DND-41 (cell line): Measurements from ENCODE around the gene BMF.
"Not testable (repeated sequence)": the region's sequence is repeated elsewhere in the genome, so short reads cannot be mapped to it uniquely, and the experiment has no call there.

Experiments
- ATAC-seq: fragments of 200-7000 bp; cut with Tn5 transposase; 3 replicates; pipeline ENCODE4 v1.9.1; 2021; ENCODE audit warnings: low read depth; ENCODE audit not compliant: insufficient read depth
- DNase-seq: peaks from one replicate; pipeline ENCODE4 v3.0.0-alpha.2; 2020
- H2AFZ ChIP-seq: 2 replicates; pipeline ENCODE4 v1.6.0; 2012; ENCODE audit warnings: low read depth, low read length
- H3K27ac ChIP-seq: 2 replicates; pipeline ENCODE4 v1.5.1; 2012; ENCODE audit warnings: low read length, inconsistent platforms
- H3K27me3 ChIP-seq: fragments of 200-600 bp; sonication (generic); 2 replicates; pipeline ENCODE4 v1.6.0; 2012; ENCODE audit warnings: low read length, mild to moderate bottlenecking, inconsistent platforms; ENCODE audit not compliant: insufficient read depth, poor library complexity
- H3K36me3 ChIP-seq: 2 replicates; pipeline ENCODE4 v1.5.1; 2012; ENCODE audit warnings: low read length, inconsistent platforms; ENCODE audit not compliant: insufficient read depth
- H3K4me1 ChIP-seq: 2 replicates; pipeline ENCODE4 v1.5.1; 2012; ENCODE audit warnings: mild to moderate bottlenecking, low read length; ENCODE audit not compliant: insufficient read depth
- H3K4me2 ChIP-seq: 2 replicates; pipeline ENCODE4 v1.6.0; 2012; ENCODE audit warnings: mild to moderate bottlenecking, moderate library complexity, low read length, inconsistent platforms; ENCODE audit not compliant: insufficient read depth
- H3K4me3 ChIP-seq, 2 experiments: fragments of 200-600 bp in 1 of 2; shearing (Covaris generic) in 1 of 2; 2 replicates each; pipeline ENCODE4 v1.5.1; 2012 to 2016; ENCODE audit warnings: inconsistent platforms in 2 of 2, low read length in 2 of 2, mild to moderate bottlenecking in 2 of 2, low read depth in 1 of 2, moderate library complexity in 1 of 2
- H3K79me2 ChIP-seq: 2 replicates; pipeline ENCODE4 v1.6.0; 2012; ENCODE audit warnings: low read length, inconsistent platforms; ENCODE audit not compliant: insufficient read depth
- H3K9ac ChIP-seq: 2 replicates; pipeline ENCODE4 v1.6.0; 2012; ENCODE audit warnings: low read depth, mild to moderate bottlenecking, inconsistent platforms, low read length, moderate library complexity
- H3K9me3 ChIP-seq: 2 replicates; pipeline ENCODE4 v1.5.1; 2012; ENCODE audit warnings: low read length, moderate library complexity, mild to moderate bottlenecking, inconsistent platforms; ENCODE audit not compliant: insufficient read depth, severe bottlenecking
- H4K20me1 ChIP-seq: 2 replicates; pipeline ENCODE4 v1.6.0; 2012; ENCODE audit warnings: low read length; ENCODE audit not compliant: insufficient read depth
- EZH2 ChIP-seq: IDR thresholded peaks from 3 replicates; pipeline ENCODE4 v1.6.1; 2012; ENCODE audit warnings: borderline replicate concordance, low read depth, mild to moderate bottlenecking, moderate library complexity, low read length, inconsistent platforms; ENCODE audit not compliant: severe bottlenecking
- TF ChIP-seq, protein P1 (sequence below): IDR thresholded peaks from 2 replicates; pipeline ENCODE4 v1.5.1; 2012; ENCODE audit warnings: borderline replicate concordance, low read length, moderate library complexity, mild to moderate bottlenecking; ENCODE audit not compliant: poor library complexity, severe bottlenecking; ENCODE audit errors: extremely low read depth

BMF gene

DNA sequence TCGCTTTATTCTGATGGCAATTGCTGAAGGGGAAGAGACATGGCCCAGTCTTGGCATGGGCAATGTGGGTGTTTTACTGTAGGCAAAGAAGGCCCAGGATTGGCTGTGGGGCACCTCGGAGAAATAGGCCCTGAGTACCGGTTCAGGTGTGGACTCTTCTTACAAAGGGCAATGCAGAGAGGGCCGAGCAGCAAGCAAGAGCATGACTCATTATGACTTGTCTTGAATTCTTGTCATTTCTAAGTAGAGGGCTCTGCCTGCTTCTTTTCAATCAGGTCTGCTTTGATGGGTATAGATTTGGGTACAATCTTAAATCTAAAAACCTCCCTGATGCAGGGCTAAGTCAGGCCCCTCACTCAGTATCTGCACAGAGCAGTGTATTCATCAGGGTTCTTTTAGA lies 37.4 kb upstream of the BMF start:
- ATAC-seq (no peak), DNase-seq (no peak)
- TF ChIP-seq, protein P1, sequence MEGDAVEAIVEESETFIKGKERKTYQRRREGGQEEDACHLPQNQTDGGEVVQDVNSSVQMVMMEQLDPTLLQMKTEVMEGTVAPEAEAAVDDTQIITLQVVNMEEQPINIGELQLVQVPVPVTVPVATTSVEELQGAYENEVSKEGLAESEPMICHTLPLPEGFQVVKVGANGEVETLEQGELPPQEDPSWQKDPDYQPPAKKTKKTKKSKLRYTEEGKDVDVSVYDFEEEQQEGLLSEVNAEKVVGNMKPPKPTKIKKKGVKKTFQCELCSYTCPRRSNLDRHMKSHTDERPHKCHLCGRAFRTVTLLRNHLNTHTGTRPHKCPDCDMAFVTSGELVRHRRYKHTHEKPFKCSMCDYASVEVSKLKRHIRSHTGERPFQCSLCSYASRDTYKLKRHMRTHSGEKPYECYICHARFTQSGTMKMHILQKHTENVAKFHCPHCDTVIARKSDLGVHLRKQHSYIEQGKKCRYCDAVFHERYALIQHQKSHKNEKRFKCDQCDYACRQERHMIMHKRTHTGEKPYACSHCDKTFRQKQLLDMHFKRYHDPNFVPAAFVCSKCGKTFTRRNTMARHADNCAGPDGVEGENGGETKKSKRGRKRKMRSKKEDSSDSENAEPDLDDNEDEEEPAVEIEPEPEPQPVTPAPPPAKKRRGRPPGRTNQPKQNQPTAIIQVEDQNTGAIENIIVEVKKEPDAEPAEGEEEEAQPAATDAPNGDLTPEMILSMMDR: no peak
- no peak for TF ChIP-seq EZH2
- Histone ChIP-seq H4K20me1 (no peaks in the 10 kb centered on the region), H3K27me3 (no peaks in the 10 kb centered on the region), H3K4me3 (no peak overlapping the region), H3K4me2 (no peak overlapping the region), H3K36me3 (no peaks in the 10 kb centered on the region), H3K27ac (no peak overlapping the region), H3K9me3 (no peaks in the 10 kb centered on the region), H3K9ac (no peak overlapping the region), H2AFZ (no peak overlapping the region), H3K4me1 (no peaks in the 10 kb centered on the region), H3K79me2 (no peaks in the 10 kb centered on the region)

DNA sequence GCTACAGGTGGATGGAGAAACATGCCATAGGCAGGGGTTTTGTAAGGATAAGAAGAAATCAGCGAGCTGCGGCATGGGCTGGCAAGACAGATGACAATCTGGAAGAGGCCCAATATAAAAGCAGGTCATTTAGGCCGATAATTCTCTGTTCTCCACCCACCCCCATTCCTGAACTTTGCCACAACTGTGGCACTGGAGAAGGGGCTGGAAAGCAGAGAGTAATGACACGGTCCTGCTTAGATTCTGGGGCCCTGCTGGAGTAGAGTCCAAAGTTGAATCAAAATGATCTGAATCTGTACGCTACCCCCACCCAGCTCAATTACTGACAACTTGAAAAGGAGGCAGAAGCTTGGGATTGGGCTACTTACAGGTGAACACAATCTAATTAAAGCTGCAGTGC lies 33.7 kb upstream of the BMF start:
- Histone ChIP-seq H3K4me2 (no peak overlapping the region), H2AFZ (no peak overlapping the region)
- ATAC-seq: no peak

DNA sequence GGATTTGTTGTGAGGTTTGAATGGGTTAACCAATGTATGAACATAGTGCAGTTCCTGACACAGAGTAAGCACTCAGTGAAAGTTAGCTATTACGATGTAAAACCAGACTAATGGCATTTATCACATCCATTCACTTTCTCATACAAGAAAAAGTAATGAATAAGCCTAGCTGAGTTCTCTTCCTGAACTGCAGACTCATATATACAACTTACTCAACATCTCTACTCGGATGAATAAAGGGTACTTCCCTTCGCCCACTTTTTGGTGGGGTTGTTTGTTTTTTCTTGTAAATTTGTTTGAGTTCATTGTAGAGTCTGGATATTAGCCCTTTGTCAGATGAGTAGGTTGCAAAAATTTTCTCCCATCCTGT lies 29.5 kb upstream of the BMF start:
- not testable (repeated sequence) for H4K20me1 ChIP-seq, H3K4me3 ChIP-seq, H3K9me3 ChIP-seq, DNase-seq, H3K4me2 ChIP-seq, H3K27ac ChIP-seq, ATAC-seq, H2AFZ ChIP-seq, H3K79me2 ChIP-seq, H3K36me3 ChIP-seq, H3K4me1 ChIP-seq, H3K27me3 ChIP-seq, H3K9ac ChIP-seq

More for the DNA sequence above, 33.7 kb upstream of the BMF start:
- Histone ChIP-seq H3K27ac (no peak overlapping the region), H3K27me3 (no peaks in the 10 kb centered on the region), H3K4me3 (no peak overlapping the region), H3K9ac (no peak overlapping the region), H4K20me1 (no peaks in the 10 kb centered on the region), H3K9me3 (no peaks in the 10 kb centered on the region), H3K36me3 (no peaks in the 10 kb centered on the region), H3K79me2 (no peaks in the 10 kb centered on the region), H3K4me1 (no peaks in the 10 kb centered on the region)
- DNase-seq: no peak
- no peak for TF ChIP-seq EZH2
- TF ChIP-seq, protein P1: no peak

DNA sequence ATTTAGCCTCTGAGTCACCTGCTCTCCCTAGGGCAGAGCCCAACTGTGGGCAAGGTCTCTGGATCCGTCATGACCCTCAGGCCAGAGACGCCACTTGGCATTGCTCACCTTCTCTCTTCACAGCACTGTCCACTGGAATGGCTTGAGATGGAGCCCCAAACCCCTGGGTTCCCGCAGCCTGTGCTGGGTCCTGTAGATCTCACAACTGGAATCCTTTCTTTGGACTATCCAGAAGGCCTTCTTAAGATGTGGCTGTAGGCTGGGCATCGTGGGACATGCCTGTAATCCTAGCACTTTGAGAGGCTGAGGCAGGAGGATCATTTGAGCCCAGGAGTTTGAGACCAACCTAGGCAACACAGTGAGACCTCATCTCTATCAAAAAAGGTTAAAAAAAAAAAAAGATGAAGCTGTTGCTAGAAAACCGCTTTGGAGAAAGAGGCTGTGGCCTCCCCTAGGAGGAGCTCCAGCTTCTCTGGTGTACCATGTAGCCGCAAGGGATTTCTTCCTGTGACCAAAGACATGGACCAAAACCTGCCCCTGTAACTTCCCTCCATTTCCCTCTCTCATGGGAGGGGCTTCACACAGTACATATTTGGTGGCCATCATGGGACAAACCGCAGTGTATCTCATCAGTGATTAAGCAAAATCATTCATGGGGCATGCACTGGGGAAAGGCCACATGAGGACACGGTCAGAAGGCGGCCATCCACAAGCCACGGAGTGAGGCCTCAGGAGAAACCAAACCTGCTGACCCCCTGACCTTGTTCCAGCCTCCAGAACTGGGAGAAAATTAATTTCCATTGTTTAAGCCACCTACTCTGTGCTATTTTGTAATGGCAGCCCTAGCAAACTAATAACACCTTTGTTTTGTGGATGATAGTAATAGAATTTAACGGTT lies 28.9 kb upstream of the BMF start:
- H4K20me1 ChIP-seq: no peaks in the 10 kb centered on the region
- H3K27ac ChIP-seq: no peak overlapping the region
- H3K4me2 ChIP-seq: no peak overlapping the region
- no peaks in the 10 kb centered on the region for H3K4me1 ChIP-seq
- no peaks in the 10 kb centered on the region for H3K9me3 ChIP-seq
- no peaks in the 10 kb centered on the region for H3K79me2 ChIP-seq
- no peak overlapping the region for H3K4me3 ChIP-seq
- TF ChIP-seq, protein P1: no peak
- no peak for TF ChIP-seq EZH2
- ATAC-seq (no peak), DNase-seq (no peak)
- no peak overlapping the region for H2AFZ ChIP-seq
- no peaks in the 10 kb centered on the region for H3K36me3 ChIP-seq
- no peak overlapping the region for H3K9ac ChIP-seq
- no peaks in the 10 kb centered on the region for H3K27me3 ChIP-seq
